ENCODE measurements around the gene FOXR1. TPM values are rescaled to one million over a fixed set of nuclear protein-coding genes. Genes with fewer than 3 reads are reported as not detected.

The FOXR1 gene
- total and polyA plus RNA-seq, 2 donors (not counting 1 experiment from before 2014, with no cell fraction given) = not detected

GRCh38 chr11:119030329-119031047 lies 58.9 kb downstream of the FOXR1 start, which contains the start of gene SLC37A4:
SLC37A4 (minus strand) TSS chr11:119030877.
- ATAC-seq (ENCODE audit: low read depth) (peak; percentile 96), DNase-seq (peak; percentile 99)
- Histone ChIP-seq H3K36me3 (replicated peaks in 1 of 2; ENCODE audit: control extremely low read depth in 1 of 2, control insufficient read depth in 1 of 2, extremely low read depth in 1 of 2, insufficient read depth in 2 of 2, low read length in 1 of 2) (peaks cover 0 to 6% of the 10 kb centered on the region in 2 experiments), H3K9ac (ENCODE audit: low read length) (peak within 1 kb of the TSS; percentile 85), H3K4me1 (ENCODE audit: control insufficient read depth in 2 of 2, insufficient read depth in 2 of 2, low read length in 2 of 2) (peaks cover 4 to 10% of the 10 kb centered on the region in 2 donors), H3K27ac (ENCODE audit: low read length in 2 of 2) (peak within 1 kb of the TSS; percentile 46 to 74), H3K79me2 (ENCODE audit: control insufficient read depth, insufficient read depth, low read length) (peaks cover 16% of the 10 kb centered on the region), H3K4me2 (replicated peaks; ENCODE audit: low read depth, low read length, poor library complexity, severe bottlenecking) (peak within 1 kb of the TSS; percentile 92), H3K9me3 (ENCODE audit: control extremely low read depth in 1 of 3, control insufficient read depth in 2 of 3, insufficient read depth in 1 of 3, low read length in 2 of 3) (no peaks in the 10 kb centered on the region), H2AFZ (ENCODE audit: insufficient read depth, low read depth, low read length, poor library complexity, severe bottlenecking) (peak within 1 kb of the TSS; percentile 98), H3K4me3 (ENCODE audit: control extremely low read depth in 1 of 5, extremely low read depth in 1 of 5, insufficient read depth in 1 of 5, low read depth in 2 of 5, low read length in 4 of 5) (peak within 1 kb of the TSS in 4 of 5 experiments; percentile 80 to 89 (median 86)), H3K27me3 (replicated peaks in 1 of 4; ENCODE audit: control extremely low read depth in 1 of 4, control insufficient read depth in 3 of 4, insufficient read depth in 4 of 4, low read length in 3 of 4) (no peaks in the 10 kb centered on the region), H4K20me1 (ENCODE audit: control insufficient read depth, insufficient read depth, low read length, poor library complexity, severe bottlenecking) (no peaks in the 10 kb centered on the region)
- WGBS (ENCODE audit: insufficient coverage) = under 1% methylated on average over 67 of the region's 67 CpGs
- CTCF ChIA-PET = interaction anchor here (0.7 to 3.2 kb wide), 7 partner anchors 11 to 341 kb away, joined by 3 to 14 read pairs (median 4); partner anchors contain the start of genes RPS25, TRAPPC4 and VPS11
- Mint-ChIP-seq H3K27ac (peak within 1 kb of the TSS; percentile 82), H3K9me3 (ENCODE audit: insufficient read depth) (no peaks in the 10 kb centered on the region), H3K4me1 (peaks cover 20% of the 10 kb centered on the region), H3K4me3 (peak within 1 kb of the TSS; percentile 92), H3K27me3 (no peaks in the 10 kb centered on the region)
- TF ChIP-seq EZH2 (IDR thresholded peaks at IDR 0.05; ENCODE audit: borderline replicate concordance, insufficient read depth, low read depth, low read length, poor library complexity, severe bottlenecking) = no peak
- intact Hi-C loops (cut with micrococcal nuclease) = loop anchor here (1.0 kb wide), 6 partner anchors 12 to 91 kb away; partner anchors contain the start of genes CENATAC, HINFP, HYOU1 and RPS25
- POLR2A ChIA-PET = interaction anchor here (0.6 to 1.5 kb wide), 5 partner anchors 11 to 106 kb away, joined by 3 to 5 read pairs (median 3); partner anchors contain the start of genes DPAGT1, RPS25 and TRAPPC4

Small RNAs within 50 kb of the gene (small RNA-seq; reads per million reads assigned to genes)
- gene AP003392.2 (ENCODE audit: insufficient read length, low read depth, low replicate concordance) (not detected), gene RF00017 (ENCODE audit: insufficient read length, low read depth, low replicate concordance) (not detected), gene RF00019 (ENCODE audit: insufficient read length, low read depth, low replicate concordance) (not detected), gene RN7SL688P (ENCODE audit: insufficient read length, low read depth, low replicate concordance) (not detected)

Other genes starting within 250 kb of the FOXR1 start
- gene DDX6, start 180.6 kb upstream of the FOXR1 start, total RNA-seq = 255 and 256 TPM in 2 replicates
- gene DDX6, start 180.6 kb upstream of the FOXR1 start, polyA plus RNA-seq = 36.7 and 81.0 TPM in 2 replicates
- 108 and 111 TPM in 2 replicates for gene CXCR5, start 87.9 kb upstream of the FOXR1 start, total RNA-seq
- gene CXCR5, start 87.9 kb upstream of the FOXR1 start, polyA plus RNA-seq = 125 and 163 TPM in 2 replicates
- 40.8 and 44.0 TPM in 2 replicates for gene BCL9L, start 45.8 kb upstream of the FOXR1 start, total RNA-seq
- gene BCL9L, start 45.8 kb upstream of the FOXR1 start, polyA plus RNA-seq = 12.6 and 15.1 TPM in 2 replicates
- not detected in 2 replicates for gene UPK2, start 15.5 kb upstream of the FOXR1 start, total RNA-seq
- gene UPK2, start 15.5 kb upstream of the FOXR1 start, polyA plus RNA-seq = 0.40 and 0.43 TPM in 2 replicates
- gene CENATAC, start 26.4 kb downstream of the FOXR1 start, total RNA-seq = 122 and 138 TPM in 2 replicates
- 50.1 and 79.6 TPM in 2 replicates for gene CENATAC, start 26.4 kb downstream of the FOXR1 start, polyA plus RNA-seq
- gene RPS25, start 46.6 kb downstream of the FOXR1 start, total RNA-seq = 1,713 and 1,823 TPM in 2 replicates
- gene RPS25, start 46.6 kb downstream of the FOXR1 start, polyA plus RNA-seq = 1,827 and 2,003 TPM in 2 replicates
- 61.5 and 64.5 TPM in 2 replicates for gene TRAPPC4, start 47.0 kb downstream of the FOXR1 start, total RNA-seq
- 61.4 and 83.5 TPM in 2 replicates for gene TRAPPC4, start 47.0 kb downstream of the FOXR1 start, polyA plus RNA-seq
- gene SLC37A4, start 59.1 kb downstream of the FOXR1 start, total RNA-seq = 13.2 and 14.3 TPM in 2 replicates
- gene SLC37A4, start 59.1 kb downstream of the FOXR1 start, polyA plus RNA-seq = 23.5 and 26.3 TPM in 2 replicates
- gene HYOU1, start 85.4 kb downstream of the FOXR1 start, total RNA-seq = 46.2 and 48.7 TPM in 2 replicates
- 38.5 and 64.4 TPM in 2 replicates for gene HYOU1, start 85.4 kb downstream of the FOXR1 start, polyA plus RNA-seq
- gene VPS11, start 96.1 kb downstream of the FOXR1 start, total RNA-seq = 64.7 and 71.1 TPM in 2 replicates
- gene VPS11, start 96.1 kb downstream of the FOXR1 start, polyA plus RNA-seq = 31.6 and 35.7 TPM in 2 replicates
- 7.6 and 9.2 TPM in 2 replicates for gene HMBS, start 113.1 kb downstream of the FOXR1 start, total RNA-seq
- 17.7 and 18.2 TPM in 2 replicates for gene HMBS, start 113.1 kb downstream of the FOXR1 start, polyA plus RNA-seq
- gene DPAGT1, start 130.1 kb downstream of the FOXR1 start, total RNA-seq = 34.5 and 38.3 TPM in 2 replicates
- gene DPAGT1, start 130.1 kb downstream of the FOXR1 start, polyA plus RNA-seq = 60.3 and 64.3 TPM in 2 replicates
- 9.5 and 13.8 TPM in 2 replicates for gene C2CD2L, start 135.6 kb downstream of the FOXR1 start, total RNA-seq
- 14.1 and 17.0 TPM in 2 replicates for gene C2CD2L, start 135.6 kb downstream of the FOXR1 start, polyA plus RNA-seq
- 78.7 and 84.6 TPM in 2 replicates for gene HINFP, start 149.8 kb downstream of the FOXR1 start, total RNA-seq
- 51.5 and 60.6 TPM in 2 replicates for gene HINFP, start 149.8 kb downstream of the FOXR1 start, polyA plus RNA-seq
- gene ABCG4, start 177.3 kb downstream of the FOXR1 start, total RNA-seq = not detected in 2 replicates
- not detected in 2 replicates for gene ABCG4, start 177.3 kb downstream of the FOXR1 start, polyA plus RNA-seq
- gene NLRX1, start 197.0 kb downstream of the FOXR1 start, total RNA-seq = 9.6 and 10.4 TPM in 2 replicates
- gene NLRX1, start 197.0 kb downstream of the FOXR1 start, polyA plus RNA-seq = 4.5 and 6.3 TPM in 2 replicates
- gene NHERF4, start 213.7 kb downstream of the FOXR1 start, total RNA-seq = 0.22 and 0.76 TPM in 2 replicates
- 0.61 TPM in 1 of 2 replicates, not detected in the other for gene NHERF4, start 213.7 kb downstream of the FOXR1 start, polyA plus RNA-seq
- 35.2 and 38.7 TPM in 2 replicates for gene CBL, start 234.6 kb downstream of the FOXR1 start, total RNA-seq
- gene CBL, start 234.6 kb downstream of the FOXR1 start, polyA plus RNA-seq = 11.7 and 12.5 TPM in 2 replicates

Measured in B cell (primary cell).